ENCODE measurements around the gene DUSP22. TPM values are rescaled to one million over a fixed set of nuclear protein-coding genes. Genes with fewer than 3 reads are reported as not detected.

The DUSP22 gene
- total RNA-seq, 1 experiment from 2014 or later: 18.6 TPM

DNA sequence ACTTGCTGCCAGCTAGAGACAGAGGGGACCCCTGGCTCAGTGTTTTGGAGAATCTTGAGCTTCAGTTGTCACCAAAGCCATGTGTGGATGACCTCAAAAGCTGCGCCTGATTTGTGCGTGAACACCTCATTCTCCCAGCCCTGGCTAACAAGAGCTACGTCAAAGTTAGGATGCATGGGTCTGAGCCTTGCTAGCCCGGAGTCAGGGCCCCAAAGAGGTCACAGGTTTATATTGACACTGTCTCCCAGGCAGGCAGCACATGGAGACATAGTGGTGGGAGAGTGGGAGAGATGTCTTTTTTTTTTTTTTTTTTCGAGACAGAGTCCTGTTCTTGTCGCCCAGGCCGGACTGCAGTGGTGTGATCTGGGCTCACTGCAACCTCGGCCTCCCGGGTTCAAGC lies 36.1 kb upstream of the DUSP22 start:
- Mint-ChIP-seq H3K4me3 (ENCODE audit: unreplicated experiment) (no peak overlapping the region), H3K9me3 (ENCODE audit: unreplicated experiment) (no peaks in the 10 kb centered on the region), H3K27me3 (ENCODE audit: insufficient read depth, unreplicated experiment) (peaks cover 8% of the 10 kb centered on the region), H3K4me1 (ENCODE audit: low read depth, unreplicated experiment) (no peaks in the 10 kb centered on the region), H3K27ac (ENCODE audit: unreplicated experiment) (no peak overlapping the region), H3K36me3 (ENCODE audit: insufficient read depth, unreplicated experiment) (no peaks in the 10 kb centered on the region)
- TF ChIP-seq, protein P1, sequence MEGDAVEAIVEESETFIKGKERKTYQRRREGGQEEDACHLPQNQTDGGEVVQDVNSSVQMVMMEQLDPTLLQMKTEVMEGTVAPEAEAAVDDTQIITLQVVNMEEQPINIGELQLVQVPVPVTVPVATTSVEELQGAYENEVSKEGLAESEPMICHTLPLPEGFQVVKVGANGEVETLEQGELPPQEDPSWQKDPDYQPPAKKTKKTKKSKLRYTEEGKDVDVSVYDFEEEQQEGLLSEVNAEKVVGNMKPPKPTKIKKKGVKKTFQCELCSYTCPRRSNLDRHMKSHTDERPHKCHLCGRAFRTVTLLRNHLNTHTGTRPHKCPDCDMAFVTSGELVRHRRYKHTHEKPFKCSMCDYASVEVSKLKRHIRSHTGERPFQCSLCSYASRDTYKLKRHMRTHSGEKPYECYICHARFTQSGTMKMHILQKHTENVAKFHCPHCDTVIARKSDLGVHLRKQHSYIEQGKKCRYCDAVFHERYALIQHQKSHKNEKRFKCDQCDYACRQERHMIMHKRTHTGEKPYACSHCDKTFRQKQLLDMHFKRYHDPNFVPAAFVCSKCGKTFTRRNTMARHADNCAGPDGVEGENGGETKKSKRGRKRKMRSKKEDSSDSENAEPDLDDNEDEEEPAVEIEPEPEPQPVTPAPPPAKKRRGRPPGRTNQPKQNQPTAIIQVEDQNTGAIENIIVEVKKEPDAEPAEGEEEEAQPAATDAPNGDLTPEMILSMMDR (IDR thresholded peaks at IDR 0.05; ENCODE audit: insufficient read depth in 1 of 2, low read depth in 1 of 2, low read length in 1 of 2, severe bottlenecking in 1 of 2, unreplicated experiment in 1 of 2): no peak
- DNase-seq: no peak
- Histone ChIP-seq H3K36me3 (ENCODE audit: control insufficient read depth, insufficient read depth, low read length) (no peaks in the 10 kb centered on the region), H3K27me3 (replicated peaks; ENCODE audit: control insufficient read depth, insufficient read depth, low read length) (no peaks in the 10 kb centered on the region), H3K9me3 (0 out of 2 replicates have a peak, but pooled peaks cover 3% of the 10 kb centered on the region), H3K4me3 (ENCODE audit: low read depth, low read length) (no peak overlapping the region), H3K4me1 (no peaks in the 10 kb centered on the region)
- intact Hi-C loops (cut with micrococcal nuclease; ENCODE audit: unreplicated experiment): no loop called here
- POLR2A ChIA-PET: no interaction called here
- no TSS peak for BruUV-seq (replicated peaks)
- CTCF ChIA-PET: no interaction called here

DNA sequence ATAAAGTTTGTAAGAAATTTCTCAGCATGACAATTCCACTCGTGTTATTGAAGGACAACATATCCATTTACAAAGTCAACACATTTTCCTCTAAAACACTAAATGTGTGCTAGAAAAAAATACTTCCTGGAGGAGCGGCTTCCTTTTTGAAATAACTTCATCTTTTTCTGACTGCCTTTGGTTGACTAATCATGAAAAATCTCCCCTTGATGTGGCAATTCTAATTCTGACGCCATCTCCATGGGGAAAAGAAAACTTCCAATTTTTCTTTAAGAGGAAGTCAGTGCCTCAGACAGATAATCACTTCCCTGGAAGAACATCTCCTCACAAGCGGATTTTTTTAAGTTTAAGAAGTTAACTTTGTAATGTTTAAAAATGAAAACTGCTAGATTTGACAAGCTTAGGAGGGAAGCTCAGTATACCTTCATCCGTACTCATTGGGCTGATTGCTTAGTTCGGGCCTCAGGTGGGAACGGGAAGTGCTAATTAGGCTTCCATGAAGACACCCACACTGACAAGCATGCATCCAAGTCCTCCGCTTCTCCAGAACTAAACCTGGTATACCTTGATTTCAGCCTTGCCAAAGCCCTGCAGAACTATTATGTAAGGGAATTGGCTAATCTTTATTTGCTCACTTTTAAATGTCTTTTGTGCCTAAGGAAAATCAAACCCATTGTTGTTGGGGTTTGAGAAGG lies 35.1 kb upstream of the DUSP22 start:
- no TSS peak for BruUV-seq (replicated peaks)

DNA sequence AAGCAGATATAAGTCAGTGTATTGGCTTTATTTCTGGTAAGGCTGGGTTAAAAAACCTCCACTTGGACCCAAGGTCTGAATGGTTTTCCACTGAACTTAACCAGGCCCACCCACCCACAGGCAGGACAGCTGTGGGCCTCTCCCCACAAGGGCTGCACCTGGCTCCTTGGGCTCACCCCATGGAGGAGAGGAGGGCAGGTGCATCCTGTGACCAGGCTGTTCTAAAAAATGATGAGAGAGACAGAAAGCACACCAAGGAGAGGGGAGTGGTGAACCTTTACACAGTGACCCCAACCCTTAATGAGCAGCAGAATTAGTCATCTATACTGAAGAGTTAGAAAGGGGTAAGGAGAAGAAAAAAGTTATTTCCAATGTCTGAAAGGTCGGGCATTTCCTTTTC lies 34.5 kb upstream of the DUSP22 start:
- Histone ChIP-seq H3K9me3 (0 out of 2 replicates have a peak, but pooled peaks cover 3% of the 10 kb centered on the region), H3K36me3 (ENCODE audit: control insufficient read depth, insufficient read depth, low read length) (no peaks in the 10 kb centered on the region), H3K4me3 (ENCODE audit: low read depth, low read length) (no peak overlapping the region), H3K27me3 (replicated peaks; ENCODE audit: control insufficient read depth, insufficient read depth, low read length) (no peaks in the 10 kb centered on the region), H3K4me1 (no peaks in the 10 kb centered on the region)
- TF ChIP-seq, protein P1 (IDR thresholded peaks at IDR 0.05; ENCODE audit: insufficient read depth in 1 of 2, low read depth in 1 of 2, low read length in 1 of 2, severe bottlenecking in 1 of 2, unreplicated experiment in 1 of 2): no peak
- Mint-ChIP-seq H3K27ac (ENCODE audit: unreplicated experiment) (no peak overlapping the region), H3K9me3 (ENCODE audit: unreplicated experiment) (no peaks in the 10 kb centered on the region), H3K4me3 (ENCODE audit: unreplicated experiment) (no peak overlapping the region), H3K4me1 (ENCODE audit: low read depth, unreplicated experiment) (no peaks in the 10 kb centered on the region), H3K27me3 (ENCODE audit: insufficient read depth, unreplicated experiment) (peaks cover 4% of the 10 kb centered on the region), H3K36me3 (ENCODE audit: insufficient read depth, unreplicated experiment) (no peaks in the 10 kb centered on the region)
- POLR2A ChIA-PET: no interaction called here
- DNase-seq: no peak
- CTCF ChIA-PET: no interaction called here
- intact Hi-C loops (cut with micrococcal nuclease; ENCODE audit: unreplicated experiment): no loop called here
- BruUV-seq (replicated peaks): no TSS peak

More for the DNA sequence above, 35.1 kb upstream of the DUSP22 start:
- H3K27ac Mint-ChIP-seq (ENCODE audit: unreplicated experiment): no peak overlapping the region
- no peaks in the 10 kb centered on the region for H3K36me3 Mint-ChIP-seq (ENCODE audit: insufficient read depth, unreplicated experiment)
- Histone ChIP-seq H3K27me3 (replicated peaks; ENCODE audit: control insufficient read depth, insufficient read depth, low read length) (no peaks in the 10 kb centered on the region), H3K4me1 (no peaks in the 10 kb centered on the region), H3K9me3 (0 out of 2 replicates have a peak, but pooled peaks cover 3% of the 10 kb centered on the region), H3K36me3 (ENCODE audit: control insufficient read depth, insufficient read depth, low read length) (no peaks in the 10 kb centered on the region), H3K4me3 (ENCODE audit: low read depth, low read length) (no peak overlapping the region)
- H3K4me1 Mint-ChIP-seq (ENCODE audit: low read depth, unreplicated experiment): no peaks in the 10 kb centered on the region
- no peaks in the 10 kb centered on the region for H3K9me3 Mint-ChIP-seq (ENCODE audit: unreplicated experiment)
- DNase-seq: no peak
- TF ChIP-seq, protein P1 (IDR thresholded peaks at IDR 0.05; ENCODE audit: insufficient read depth in 1 of 2, low read depth in 1 of 2, low read length in 1 of 2, severe bottlenecking in 1 of 2, unreplicated experiment in 1 of 2): no peak
- CTCF ChIA-PET: no interaction called here
- POLR2A ChIA-PET: no interaction called here
- H3K27me3 Mint-ChIP-seq (ENCODE audit: insufficient read depth, unreplicated experiment): peaks cover 8% of the 10 kb centered on the region
- no peak overlapping the region for H3K4me3 Mint-ChIP-seq (ENCODE audit: unreplicated experiment)
- intact Hi-C loops (cut with micrococcal nuclease; ENCODE audit: unreplicated experiment): no loop called here
